Activated B cell treated with CpG ODN at 0.5 μM for 24 hours (primary cell): Measurements from ENCODE around the gene ROR1. TPM values are rescaled to one million over a fixed set of nuclear protein-coding genes. Genes with fewer than 3 reads are reported as not detected.

ENCODE experiments used
- ATAC-seq: fragments of 200-7000 bp; cut with Tn5 transposase; one replicate; pipeline ENCODE4 v1.10.0; 2021; ENCODE audit warnings: low read depth, mild to moderate bottlenecking, moderate library complexity
- CTCF ChIA-PET: fragments of 350-600 bp; sonication (Branson Sonifier 250); formaldehyde crosslinking; loops from one replicate; lab custom pipeline; 2021; ENCODE audit warnings: antibody characterized with exemption; lab: Charles Lee
- POLR2A ChIA-PET: fragments of 350-600 bp; sonication (Branson Sonifier 250); formaldehyde crosslinking; loops from one replicate; lab custom pipeline; 2021; ENCODE audit warnings: antibody characterized with exemption; lab: Charles Lee
- DNase-seq: peaks from one replicate; pipeline ENCODE4 v3.0.0; 2022
- H3K27ac Mint-ChIP-seq: one replicate; pipeline ENCODE4 v1.8.0; 2020; ENCODE audit warnings: mixed read lengths
- H3K27me3 Mint-ChIP-seq: one replicate; pipeline ENCODE4 v1.8.0; 2021; ENCODE audit warnings: mixed read lengths
- H3K36me3 Mint-ChIP-seq: one replicate; pipeline ENCODE4 v1.8.0; 2021; ENCODE audit warnings: low read depth, mixed read lengths
- H3K4me1 Mint-ChIP-seq: one replicate; pipeline ENCODE4 v1.8.0; 2021; ENCODE audit warnings: mixed read lengths
- H3K4me3 Mint-ChIP-seq: one replicate; pipeline ENCODE4 v1.8.0; 2020; ENCODE audit warnings: mild to moderate bottlenecking, mixed read lengths
- H3K9me3 Mint-ChIP-seq: one replicate; pipeline ENCODE4 v1.8.0; 2020; ENCODE audit warnings: mixed read lengths
- intact Hi-C: fragments of 100-400 bp; cut with micrococcal nuclease; formaldehyde crosslinking; loops from one replicate; pipeline ENCODE4 v1.15.1; 2024
- total RNA-seq: library from RNA; stranded (reverse); gene quantifications from 2 replicates; pipeline ENCODE4 v1.2.3, GENCODE V29; 2022
- TF ChIP-seq, protein P1 (sequence below): fragments of 200-600 bp; IDR thresholded peaks from one replicate; pipeline ENCODE4 v1.8.0; 2022; ENCODE audit warnings: antibody characterized with exemption, mild to moderate bottlenecking

Gene ROR1
- total RNA-seq, 1 donor from 2014 or later: 2.2 TPM

- H3K27ac Mint-ChIP-seq: no peak overlapping the region
- CTCF ChIA-PET: no interaction called here
- H3K4me3 Mint-ChIP-seq: no peak overlapping the region
- POLR2A ChIA-PET: no interaction called here
- H3K36me3 Mint-ChIP-seq: no peaks in the 10 kb centered on the region
- H3K4me1 Mint-ChIP-seq: no peaks in the 10 kb centered on the region
- DNase-seq (no peak), ATAC-seq (no peak)
- intact Hi-C loops: no loop called here
- TF ChIP-seq, protein P1, sequence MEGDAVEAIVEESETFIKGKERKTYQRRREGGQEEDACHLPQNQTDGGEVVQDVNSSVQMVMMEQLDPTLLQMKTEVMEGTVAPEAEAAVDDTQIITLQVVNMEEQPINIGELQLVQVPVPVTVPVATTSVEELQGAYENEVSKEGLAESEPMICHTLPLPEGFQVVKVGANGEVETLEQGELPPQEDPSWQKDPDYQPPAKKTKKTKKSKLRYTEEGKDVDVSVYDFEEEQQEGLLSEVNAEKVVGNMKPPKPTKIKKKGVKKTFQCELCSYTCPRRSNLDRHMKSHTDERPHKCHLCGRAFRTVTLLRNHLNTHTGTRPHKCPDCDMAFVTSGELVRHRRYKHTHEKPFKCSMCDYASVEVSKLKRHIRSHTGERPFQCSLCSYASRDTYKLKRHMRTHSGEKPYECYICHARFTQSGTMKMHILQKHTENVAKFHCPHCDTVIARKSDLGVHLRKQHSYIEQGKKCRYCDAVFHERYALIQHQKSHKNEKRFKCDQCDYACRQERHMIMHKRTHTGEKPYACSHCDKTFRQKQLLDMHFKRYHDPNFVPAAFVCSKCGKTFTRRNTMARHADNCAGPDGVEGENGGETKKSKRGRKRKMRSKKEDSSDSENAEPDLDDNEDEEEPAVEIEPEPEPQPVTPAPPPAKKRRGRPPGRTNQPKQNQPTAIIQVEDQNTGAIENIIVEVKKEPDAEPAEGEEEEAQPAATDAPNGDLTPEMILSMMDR: no peak
- H3K9me3 Mint-ChIP-seq: no peaks in the 10 kb centered on the region
- no peaks in the 10 kb centered on the region for H3K27me3 Mint-ChIP-seq
Observed at GRCh38 chr1:63802109-63802508, 28.3 kb downstream of the ROR1 start.

DNA sequence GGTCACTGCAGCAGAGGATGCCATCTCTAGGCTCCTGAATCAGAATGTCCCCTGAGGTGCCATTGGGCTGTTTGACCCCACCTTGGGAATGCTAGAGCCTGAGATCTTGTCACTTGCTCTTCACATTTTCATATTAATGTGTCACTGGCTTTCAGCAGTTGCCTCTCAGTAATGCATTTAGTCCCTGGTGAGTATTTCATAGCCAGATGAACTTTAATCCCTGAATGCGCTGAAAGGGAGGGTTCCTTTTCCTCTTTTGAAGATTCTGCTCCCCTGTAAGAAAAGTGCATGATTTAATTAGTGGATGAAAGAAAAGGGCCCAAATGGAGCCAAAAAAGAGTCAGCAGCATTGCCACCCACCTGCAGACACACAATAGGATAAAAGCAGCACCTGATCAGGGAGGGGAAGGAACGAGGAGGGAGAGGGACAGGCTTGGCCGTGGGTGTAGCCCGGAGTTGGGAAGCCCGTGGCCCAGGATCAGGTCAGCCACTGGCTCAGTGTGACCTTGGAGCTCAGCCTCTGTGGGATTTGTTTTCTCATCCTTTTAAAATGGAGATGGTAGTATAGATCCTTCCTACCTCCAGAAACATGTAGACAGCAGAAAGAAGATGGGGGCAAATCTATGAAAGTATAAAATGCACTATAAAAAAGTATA lies 31.1 kb downstream of the ROR1 start:
- ATAC-seq (no peak), DNase-seq (no peak)
- ChIA-PET CTCF (no interaction called here), POLR2A (no interaction called here)
- Mint-ChIP-seq H3K9me3 (peaks cover 4% of the 10 kb centered on the region), H3K4me1 (no peaks in the 10 kb centered on the region), H3K36me3 (no peaks in the 10 kb centered on the region), H3K27ac (no peak overlapping the region), H3K4me3 (no peak overlapping the region), H3K27me3 (peaks cover 2% of the 10 kb centered on the region)
- intact Hi-C loops: no loop called here
- TF ChIP-seq, protein P1: no peak

- ATAC-seq (no peak), DNase-seq (no peak)
- peaks cover 4% of the 10 kb centered on the region for H3K9me3 Mint-ChIP-seq
- intact Hi-C loops: no loop called here
- no peak overlapping the region for H3K4me3 Mint-ChIP-seq
- no peaks in the 10 kb centered on the region for H3K4me1 Mint-ChIP-seq
- H3K27me3 Mint-ChIP-seq: peaks cover 5% of the 10 kb centered on the region
- H3K27ac Mint-ChIP-seq: no peak overlapping the region
- H3K36me3 Mint-ChIP-seq: no peaks in the 10 kb centered on the region
- POLR2A ChIA-PET: no interaction called here
- TF ChIP-seq, protein P1: no peak
- CTCF ChIA-PET: no interaction called here
Observed at GRCh38 chr1:63807046-63807445, 33.2 kb downstream of the ROR1 start.

DNA sequence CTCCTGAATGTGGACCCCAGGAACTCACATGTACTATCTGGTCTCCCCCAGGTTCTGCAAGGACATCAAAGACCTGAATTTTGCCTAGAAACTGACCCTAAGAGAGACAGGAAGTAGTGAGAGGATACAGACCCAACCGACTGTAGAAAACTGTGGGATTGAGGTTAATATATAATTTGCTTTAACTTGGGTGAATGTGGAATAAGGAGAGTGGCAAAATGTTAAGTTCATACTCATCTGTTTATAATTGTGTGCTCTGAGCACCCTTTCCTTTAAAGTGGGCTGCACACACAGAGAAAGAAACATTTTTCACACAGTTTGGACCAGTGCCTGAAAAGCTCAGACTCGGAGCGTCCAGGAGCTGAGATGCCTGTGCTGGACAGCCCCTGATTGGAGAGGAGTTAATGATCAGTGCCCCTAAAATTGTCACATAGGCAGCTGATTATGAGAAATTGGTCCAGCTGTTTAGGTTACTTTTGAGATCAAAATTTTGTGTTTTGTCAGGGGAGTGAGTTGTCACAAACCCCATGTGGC lies 37.2 kb downstream of the ROR1 start:
- Mint-ChIP-seq H3K4me1 (peaks cover 3% of the 10 kb centered on the region), H3K36me3 (no peaks in the 10 kb centered on the region), H3K27ac (no peak overlapping the region), H3K4me3 (no peak overlapping the region), H3K9me3 (peaks cover 4% of the 10 kb centered on the region), H3K27me3 (peaks cover 5% of the 10 kb centered on the region)
- POLR2A ChIA-PET: no interaction called here
- DNase-seq (no peak), ATAC-seq (no peak)
- intact Hi-C loops: no loop called here
- TF ChIP-seq, protein P1: no peak
- CTCF ChIA-PET: no interaction called here

- DNase-seq (no peak), ATAC-seq (no peak)
- no peak overlapping the region for H3K27ac Mint-ChIP-seq
- TF ChIP-seq, protein P1: no peak
- peaks cover 5% of the 10 kb centered on the region for H3K27me3 Mint-ChIP-seq
- intact Hi-C loops: no loop called here
- H3K4me3 Mint-ChIP-seq: no peak overlapping the region
- peaks cover 3% of the 10 kb centered on the region for H3K4me1 Mint-ChIP-seq
- H3K9me3 Mint-ChIP-seq: peaks cover 9% of the 10 kb centered on the region
- ChIA-PET CTCF (no interaction called here), POLR2A (no interaction called here)
- H3K36me3 Mint-ChIP-seq: no peaks in the 10 kb centered on the region
Observed at GRCh38 chr1:63812071-63812700, 38.4 kb downstream of the ROR1 start.
